Left ventricle myocardium inferior (tissue), 1 donor: ENCODE results near the gene MEIS1. TPM values are rescaled to one million over a fixed set of nuclear protein-coding genes. Genes with fewer than 3 reads are reported as not detected.

Experiments
- DNase-seq: peaks from one replicate; pipeline ENCODE4 v3.0.0-alpha.2; 2020
- H3K27ac ChIP-seq: fragments of 200-600 bp; replicated peaks from 2 replicates; pipeline ENCODE4 v1.8.0; 2021
- H3K27me3 ChIP-seq: fragments of 200-600 bp; 2 replicates; pipeline ENCODE4 v1.8.0; 2021; ENCODE audit warnings: low read depth
- H3K36me3 ChIP-seq: fragments of 200-600 bp; 2 replicates; pipeline ENCODE4 v1.8.0; 2021
- H3K4me1 ChIP-seq: fragments of 200-600 bp; 2 replicates; pipeline ENCODE4 v1.8.0; 2021
- H3K4me3 ChIP-seq: fragments of 200-600 bp; 2 replicates; pipeline ENCODE4 v1.8.0; 2021; ENCODE audit warnings: mild to moderate bottlenecking, moderate library complexity
- H3K9me3 ChIP-seq: fragments of 200-600 bp; replicated peaks from 2 replicates; pipeline ENCODE4 v1.8.0; 2021
- intact Hi-C: fragments of 100-400 bp; cut with micrococcal nuclease; formaldehyde crosslinking; loops from one replicate; pipeline ENCODE4 v1.11.0; 2022
- total RNA-seq: library from RNA; stranded (reverse); fragmentation: NEBNext Ultra II Directional; extraction: Animal tissue kit (Norgen Biotek cat#: 25700); gene quantifications from one replicate; pipeline ENCODE4 v1.2.1, GENCODE V29; 2021
- TF ChIP-seq, protein P1 (sequence below): fragments of 200-600 bp; IDR thresholded peaks from 2 replicates; pipeline ENCODE4 v1.8.0; 2021; ENCODE audit warnings: antibody characterized with exemption, mild to moderate bottlenecking, borderline replicate concordance
- donor health status: DM: no; HTN: yes; CAD: no; lungs with severe emphysema.

MEIS1 gene
- total RNA-seq, 1 donor from 2014 or later: 38.0 TPM

DNA sequence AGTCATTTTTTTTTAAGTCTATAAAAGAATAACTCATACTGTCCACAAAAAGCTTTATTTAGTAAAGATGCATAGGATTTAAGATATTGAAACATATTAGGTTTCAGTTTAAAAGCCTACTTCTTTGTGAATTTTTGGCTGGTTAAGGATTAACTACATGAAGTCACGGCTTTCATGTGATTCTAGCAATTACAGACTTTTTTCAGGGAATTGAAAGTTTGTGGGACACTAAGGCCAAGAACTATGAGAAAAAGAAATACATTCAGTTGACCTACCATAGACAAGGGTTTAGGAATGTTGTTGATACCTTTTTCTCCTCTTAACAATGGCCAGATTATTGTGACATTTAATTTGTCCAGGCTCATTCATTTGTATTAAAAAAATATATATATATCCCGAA is 109.3 kb downstream of the MEIS1 start:
- no peak for DNase-seq
- TF ChIP-seq, protein P1, sequence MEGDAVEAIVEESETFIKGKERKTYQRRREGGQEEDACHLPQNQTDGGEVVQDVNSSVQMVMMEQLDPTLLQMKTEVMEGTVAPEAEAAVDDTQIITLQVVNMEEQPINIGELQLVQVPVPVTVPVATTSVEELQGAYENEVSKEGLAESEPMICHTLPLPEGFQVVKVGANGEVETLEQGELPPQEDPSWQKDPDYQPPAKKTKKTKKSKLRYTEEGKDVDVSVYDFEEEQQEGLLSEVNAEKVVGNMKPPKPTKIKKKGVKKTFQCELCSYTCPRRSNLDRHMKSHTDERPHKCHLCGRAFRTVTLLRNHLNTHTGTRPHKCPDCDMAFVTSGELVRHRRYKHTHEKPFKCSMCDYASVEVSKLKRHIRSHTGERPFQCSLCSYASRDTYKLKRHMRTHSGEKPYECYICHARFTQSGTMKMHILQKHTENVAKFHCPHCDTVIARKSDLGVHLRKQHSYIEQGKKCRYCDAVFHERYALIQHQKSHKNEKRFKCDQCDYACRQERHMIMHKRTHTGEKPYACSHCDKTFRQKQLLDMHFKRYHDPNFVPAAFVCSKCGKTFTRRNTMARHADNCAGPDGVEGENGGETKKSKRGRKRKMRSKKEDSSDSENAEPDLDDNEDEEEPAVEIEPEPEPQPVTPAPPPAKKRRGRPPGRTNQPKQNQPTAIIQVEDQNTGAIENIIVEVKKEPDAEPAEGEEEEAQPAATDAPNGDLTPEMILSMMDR: no peak
- Histone ChIP-seq H3K4me3 (no peak overlapping the region), H3K27me3 (no peaks in the 10 kb centered on the region), H3K4me1 (peaks cover 38% of the 10 kb centered on the region), H3K27ac (no peak overlapping the region), H3K36me3 (peaks cover 6% of the 10 kb centered on the region), H3K9me3 (no peaks in the 10 kb centered on the region)
- intact Hi-C loops: no loop called here

- no peaks in the 10 kb centered on the region for H3K9me3 ChIP-seq
- intact Hi-C loops: no loop called here
- TF ChIP-seq, protein P1: no peak
- H3K36me3 ChIP-seq: peaks cover 6% of the 10 kb centered on the region
- H3K27ac ChIP-seq: no peak overlapping the region
- no peak for DNase-seq
- H3K4me1 ChIP-seq: peaks cover 32% of the 10 kb centered on the region
- no peaks in the 10 kb centered on the region for H3K27me3 ChIP-seq
- no peak overlapping the region for H3K4me3 ChIP-seq
Observed at GRCh38 chr2:66545258-66545657, 110.3 kb downstream of the MEIS1 start.

DNA sequence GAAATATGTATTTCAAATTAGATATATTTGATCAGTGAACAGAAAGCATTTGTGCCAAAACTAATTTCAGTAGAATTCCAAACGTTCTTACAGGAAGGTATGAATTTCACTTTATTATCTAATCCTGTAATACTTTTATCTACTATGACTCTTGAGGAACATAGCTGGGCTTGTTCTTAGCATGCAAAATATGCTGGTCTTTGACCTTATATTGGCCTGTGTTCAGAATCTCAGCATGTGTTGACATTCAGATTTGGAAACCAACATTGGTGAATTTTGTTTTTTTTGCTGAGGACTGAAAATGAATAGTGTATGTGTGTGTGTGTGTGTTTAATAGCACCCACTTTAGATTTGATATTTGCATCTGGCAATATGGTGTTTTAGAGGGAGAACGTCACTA is 112.2 kb downstream of the MEIS1 start:
- intact Hi-C loops: no loop called here
- no peak overlapping the region for H3K4me3 ChIP-seq
- H3K36me3 ChIP-seq: peaks cover 6% of the 10 kb centered on the region
- no peak for DNase-seq
- no peaks in the 10 kb centered on the region for H3K9me3 ChIP-seq
- H3K4me1 ChIP-seq: peaks cover 26% of the 10 kb centered on the region
- no peaks in the 10 kb centered on the region for H3K27me3 ChIP-seq
- TF ChIP-seq, protein P1: no peak
- H3K27ac ChIP-seq: no peak overlapping the region

GRCh38 chr2:66547887-66548286 is 113.0 kb downstream of the MEIS1 start:
- Histone ChIP-seq H3K4me3 (no peak overlapping the region), H3K27ac (no peak overlapping the region), H3K27me3 (no peaks in the 10 kb centered on the region), H3K4me1 (peaks cover 19% of the 10 kb centered on the region), H3K9me3 (no peaks in the 10 kb centered on the region), H3K36me3 (peaks cover 6% of the 10 kb centered on the region)
- TF ChIP-seq, protein P1: no peak
- DNase-seq: no peak
- intact Hi-C loops: no loop called here

GRCh38 chr2:66548422-66548821 is 113.5 kb downstream of the MEIS1 start:
- Histone ChIP-seq H3K36me3 (peaks cover 6% of the 10 kb centered on the region), H3K27ac (no peak overlapping the region), H3K4me1 (peaks cover 24% of the 10 kb centered on the region), H3K27me3 (no peaks in the 10 kb centered on the region), H3K4me3 (no peak overlapping the region), H3K9me3 (no peaks in the 10 kb centered on the region)
- no peak for DNase-seq
- intact Hi-C loops: no loop called here
- TF ChIP-seq, protein P1: no peak

DNA sequence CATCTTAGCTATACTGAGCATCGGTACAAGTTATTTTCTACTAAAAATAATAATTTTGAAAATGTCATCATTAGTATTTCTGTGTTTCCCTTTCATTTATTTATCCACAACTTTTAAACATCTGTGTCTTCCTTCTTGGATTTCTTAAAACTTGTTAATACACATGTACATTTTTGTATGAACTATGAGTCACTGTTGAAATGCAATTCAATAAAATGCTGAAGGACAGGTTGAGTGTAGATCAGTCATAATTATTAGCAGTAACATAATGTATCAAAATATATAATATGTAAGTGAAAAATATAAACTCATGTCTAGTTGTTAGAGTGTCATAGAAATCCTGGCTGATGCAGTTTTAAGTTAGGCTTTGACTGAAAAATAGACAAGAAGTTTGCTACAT is 115.9 kb downstream of the MEIS1 start:
- no peak for DNase-seq
- H3K4me1 ChIP-seq: peaks cover 48% of the 10 kb centered on the region
- H3K4me3 ChIP-seq: no peak overlapping the region
- H3K27ac ChIP-seq: no peak overlapping the region
- no peaks in the 10 kb centered on the region for H3K9me3 ChIP-seq
- no peaks in the 10 kb centered on the region for H3K27me3 ChIP-seq
- peaks cover 6% of the 10 kb centered on the region for H3K36me3 ChIP-seq
- TF ChIP-seq, protein P1: no peak
- intact Hi-C loops: no loop called here
